Coronary artery (tissue), 2 donors: ENCODE measurements around the gene KCTD1.
"Not testable (repeated sequence)": the region's sequence is repeated elsewhere in the genome, so short reads cannot be mapped to it uniquely, and the experiment has no call there.

Experiments
- DNase-seq: peaks from one replicate; pipeline ENCODE4 v3.0.0-alpha.2; 2017; ENCODE audit warnings: low spot score
- H3K27ac ChIP-seq, 2 donors: fragments of 200-600 bp; sonication (generic); one replicate each; pipeline ENCODE4 v1.5.1; 2016 to 2019
- H3K4me3 ChIP-seq: fragments of 200-600 bp; sonication (generic); 2 replicates; pipeline ENCODE4 v1.5.1; 2016; ENCODE audit warnings: mild to moderate bottlenecking, moderate library complexity
- TF ChIP-seq, protein P1 (sequence below): fragments of 200-600 bp; sonication (generic); IDR thresholded peaks from one replicate; pipeline ENCODE4 v1.5.1; 2019; ENCODE audit warnings: antibody characterized with exemption

Gene KCTD1

DNA sequence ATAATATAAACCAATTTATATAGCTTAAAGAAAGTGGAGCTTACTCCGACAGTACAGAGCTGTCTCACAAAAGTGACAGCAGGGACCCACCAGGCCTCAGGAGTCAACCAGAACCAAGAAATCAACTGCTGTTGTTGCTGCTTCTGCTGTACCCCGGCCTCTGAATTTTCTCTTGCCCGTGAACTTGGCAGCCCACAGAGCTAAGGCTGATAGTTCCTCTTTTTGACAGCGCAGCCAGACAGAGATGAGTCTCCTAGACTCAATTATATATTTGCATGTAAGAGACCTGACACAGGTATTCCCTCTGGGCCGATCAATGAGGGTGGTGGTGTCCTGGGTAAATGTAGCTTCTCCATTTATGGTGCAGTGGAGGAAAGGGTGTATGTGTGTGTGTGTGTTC lies 109.4 kb downstream of the KCTD1 start:
- no peak overlapping the region for H3K4me3 ChIP-seq
- no peak for DNase-seq
- H3K27ac ChIP-seq = no peak overlapping the region
- TF ChIP-seq, protein P1, sequence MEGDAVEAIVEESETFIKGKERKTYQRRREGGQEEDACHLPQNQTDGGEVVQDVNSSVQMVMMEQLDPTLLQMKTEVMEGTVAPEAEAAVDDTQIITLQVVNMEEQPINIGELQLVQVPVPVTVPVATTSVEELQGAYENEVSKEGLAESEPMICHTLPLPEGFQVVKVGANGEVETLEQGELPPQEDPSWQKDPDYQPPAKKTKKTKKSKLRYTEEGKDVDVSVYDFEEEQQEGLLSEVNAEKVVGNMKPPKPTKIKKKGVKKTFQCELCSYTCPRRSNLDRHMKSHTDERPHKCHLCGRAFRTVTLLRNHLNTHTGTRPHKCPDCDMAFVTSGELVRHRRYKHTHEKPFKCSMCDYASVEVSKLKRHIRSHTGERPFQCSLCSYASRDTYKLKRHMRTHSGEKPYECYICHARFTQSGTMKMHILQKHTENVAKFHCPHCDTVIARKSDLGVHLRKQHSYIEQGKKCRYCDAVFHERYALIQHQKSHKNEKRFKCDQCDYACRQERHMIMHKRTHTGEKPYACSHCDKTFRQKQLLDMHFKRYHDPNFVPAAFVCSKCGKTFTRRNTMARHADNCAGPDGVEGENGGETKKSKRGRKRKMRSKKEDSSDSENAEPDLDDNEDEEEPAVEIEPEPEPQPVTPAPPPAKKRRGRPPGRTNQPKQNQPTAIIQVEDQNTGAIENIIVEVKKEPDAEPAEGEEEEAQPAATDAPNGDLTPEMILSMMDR = no peak

DNA sequence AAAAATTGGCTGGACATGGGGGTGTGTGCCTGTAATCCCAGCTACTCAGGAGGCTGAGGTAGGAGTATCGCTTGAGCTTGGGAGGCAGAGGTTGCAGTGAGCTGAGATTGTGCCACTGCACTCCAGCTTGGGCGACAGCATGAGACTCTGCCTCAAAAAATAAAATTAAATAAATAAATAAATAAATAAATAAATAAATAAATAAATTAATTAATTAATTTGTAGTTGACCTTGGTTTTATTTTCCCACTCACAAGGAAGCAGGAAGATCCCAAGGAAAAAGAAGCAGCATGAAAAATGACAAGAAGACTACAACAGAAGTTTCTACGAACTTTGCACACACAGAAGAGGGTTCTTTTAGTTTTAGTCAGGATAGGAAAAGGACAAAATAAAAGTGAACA lies 110.7 kb downstream of the KCTD1 start:
- not testable (repeated sequence) for H3K4me3 ChIP-seq, DNase-seq, H3K27ac ChIP-seq

GRCh38 chr18:26436176-26437051 lies 111.9 kb downstream of the KCTD1 start:
- DNase-seq = no peak
- TF ChIP-seq, protein P1 = no peak
- Histone ChIP-seq H3K27ac (no peak overlapping the region), H3K4me3 (no peak overlapping the region)

DNA sequence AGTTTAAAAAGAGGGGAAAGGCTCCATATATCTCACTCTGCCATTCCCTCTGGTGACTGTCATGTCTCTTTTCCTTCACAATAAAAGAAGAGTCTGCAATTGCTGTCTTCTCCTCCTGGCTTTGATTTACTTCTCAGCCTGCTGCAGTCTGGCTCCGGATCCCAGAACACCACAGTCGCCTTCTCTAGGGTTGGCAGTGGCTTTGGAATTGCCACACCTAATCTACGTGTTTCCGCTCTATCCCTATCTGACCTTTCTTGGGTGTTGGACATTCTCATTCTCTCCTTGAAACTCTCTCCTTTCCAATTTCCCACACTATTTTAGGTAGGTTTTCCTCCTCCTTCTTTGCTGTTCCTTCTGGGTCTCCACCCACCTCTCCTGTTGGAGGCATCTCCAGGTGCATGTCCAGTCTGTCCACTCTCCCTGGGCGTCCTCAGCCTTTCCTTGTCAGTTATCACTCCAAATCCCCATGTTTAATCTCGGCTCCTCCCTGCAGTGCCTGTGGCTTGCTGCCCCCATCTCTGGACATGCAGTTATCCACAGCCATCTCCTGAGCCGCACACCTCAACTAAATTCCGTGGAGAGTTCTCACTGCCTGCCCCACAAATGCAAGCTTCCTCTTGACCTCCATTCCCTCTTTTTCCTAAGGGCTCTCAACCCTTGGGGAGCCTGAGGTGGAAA lies 112.8 kb downstream of the KCTD1 start:
- DNase-seq = no peak
- TF ChIP-seq, protein P1 = no peak
- no peak overlapping the region for H3K4me3 ChIP-seq
- no peak overlapping the region for H3K27ac ChIP-seq

DNA sequence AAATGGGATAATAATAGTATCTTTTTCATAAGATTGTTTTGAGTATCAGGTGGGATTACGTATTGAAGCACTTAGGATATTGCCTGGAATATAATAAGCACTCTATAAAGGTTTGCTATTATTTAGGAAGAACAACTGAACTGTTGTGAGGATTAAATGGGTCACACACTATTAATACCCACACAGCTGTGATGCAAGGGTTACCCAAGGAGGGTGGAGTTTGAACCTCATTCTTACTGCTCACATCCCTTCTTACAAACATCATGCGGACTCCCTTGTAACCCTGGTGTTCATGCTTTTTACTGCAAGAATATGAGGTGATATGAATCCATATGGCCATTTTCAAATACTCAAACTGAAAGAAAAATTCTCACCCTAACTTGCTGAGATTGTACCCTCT lies 113.5 kb downstream of the KCTD1 start:
- Histone ChIP-seq H3K27ac (no peak overlapping the region), H3K4me3 (no peak overlapping the region)
- TF ChIP-seq, protein P1 = no peak
- DNase-seq = no peak

DNA sequence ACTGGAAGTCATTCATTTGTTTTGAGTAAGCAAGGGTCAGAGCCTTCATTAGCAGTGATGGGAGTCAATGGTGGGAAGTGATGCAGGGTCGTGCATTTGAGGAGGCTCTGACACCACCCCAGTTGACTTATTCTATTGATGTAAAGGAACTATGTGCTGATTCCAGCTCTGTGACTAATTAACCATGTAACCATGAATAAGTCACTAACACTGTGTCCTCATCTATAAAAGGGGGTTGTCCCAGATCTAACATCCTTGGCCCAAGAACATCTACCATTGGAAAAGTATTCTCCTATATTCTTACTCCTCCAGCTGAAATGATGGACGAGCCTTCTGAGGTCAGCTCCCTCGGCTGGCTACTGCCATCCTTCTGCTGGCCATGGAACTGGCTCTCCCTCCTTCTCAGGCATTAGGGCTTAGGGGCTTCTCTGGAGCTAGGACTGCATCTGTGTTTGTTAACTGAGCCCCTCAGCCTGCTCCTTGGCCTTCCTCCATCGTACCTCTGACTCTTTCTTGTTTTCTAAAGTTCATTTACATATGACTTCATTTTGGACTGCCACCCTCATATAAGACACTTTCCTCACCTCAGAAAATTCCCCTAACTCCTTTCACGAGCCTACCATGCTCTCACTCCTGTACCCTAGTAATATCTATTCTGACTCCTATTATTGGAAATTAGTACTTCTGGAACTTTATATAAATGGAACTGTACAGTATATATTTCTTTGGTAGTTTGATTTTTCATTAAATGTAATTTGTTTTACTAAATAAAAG lies 115.5 kb downstream of the KCTD1 start:
- DNase-seq = no peak
- Histone ChIP-seq H3K4me3 (no peak overlapping the region), H3K27ac (no peak overlapping the region)
- TF ChIP-seq, protein P1 = no peak

- DNase-seq = no peak
- H3K4me3 ChIP-seq = no peak overlapping the region
- no peak overlapping the region for H3K27ac ChIP-seq
- TF ChIP-seq, protein P1 = no peak
These were observed 118.7 kb downstream of the KCTD1 start for GRCh38 chr18:26429535-26430226.
